ENCODE results near the gene CCDC174.
"Not testable (repeated sequence)": the region's sequence is repeated elsewhere in the genome, so short reads cannot be mapped to it uniquely, and the experiment has no call there.

CCDC174 gene

DNA sequence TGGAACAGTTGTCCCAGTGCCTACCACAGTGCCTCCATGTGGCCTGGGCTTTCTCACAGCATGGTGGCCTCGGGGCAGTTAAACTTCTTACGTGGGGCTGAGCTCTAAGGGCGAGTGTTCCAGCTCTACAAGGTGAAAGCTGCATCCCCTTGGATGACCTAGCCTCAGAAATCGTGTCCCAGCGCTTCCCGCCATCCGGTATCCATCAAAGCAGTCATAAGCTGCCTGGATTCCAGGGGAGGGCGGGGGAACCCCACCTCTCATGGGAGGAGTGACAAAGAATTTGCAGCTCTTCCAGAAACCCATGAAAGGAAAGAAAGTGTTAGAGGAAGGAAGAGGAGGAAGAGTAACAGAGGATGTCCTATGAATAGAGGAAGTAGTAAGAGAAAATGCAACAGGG, 45.8 kb upstream of the CCDC174 start:
- H3K9ac ChIP-seq = no peak overlapping the region
- no peak overlapping the region for H3K27ac ChIP-seq
- H3K4me1 ChIP-seq = no peaks in the 10 kb centered on the region
- no peaks in the 10 kb centered on the region for H3K27me3 ChIP-seq (ENCODE audit: control insufficient read depth, insufficient read depth, low read length)
- H3K4me3 ChIP-seq (ENCODE audit: low read depth, low read length) = no peak overlapping the region
- TF ChIP-seq, protein P1, sequence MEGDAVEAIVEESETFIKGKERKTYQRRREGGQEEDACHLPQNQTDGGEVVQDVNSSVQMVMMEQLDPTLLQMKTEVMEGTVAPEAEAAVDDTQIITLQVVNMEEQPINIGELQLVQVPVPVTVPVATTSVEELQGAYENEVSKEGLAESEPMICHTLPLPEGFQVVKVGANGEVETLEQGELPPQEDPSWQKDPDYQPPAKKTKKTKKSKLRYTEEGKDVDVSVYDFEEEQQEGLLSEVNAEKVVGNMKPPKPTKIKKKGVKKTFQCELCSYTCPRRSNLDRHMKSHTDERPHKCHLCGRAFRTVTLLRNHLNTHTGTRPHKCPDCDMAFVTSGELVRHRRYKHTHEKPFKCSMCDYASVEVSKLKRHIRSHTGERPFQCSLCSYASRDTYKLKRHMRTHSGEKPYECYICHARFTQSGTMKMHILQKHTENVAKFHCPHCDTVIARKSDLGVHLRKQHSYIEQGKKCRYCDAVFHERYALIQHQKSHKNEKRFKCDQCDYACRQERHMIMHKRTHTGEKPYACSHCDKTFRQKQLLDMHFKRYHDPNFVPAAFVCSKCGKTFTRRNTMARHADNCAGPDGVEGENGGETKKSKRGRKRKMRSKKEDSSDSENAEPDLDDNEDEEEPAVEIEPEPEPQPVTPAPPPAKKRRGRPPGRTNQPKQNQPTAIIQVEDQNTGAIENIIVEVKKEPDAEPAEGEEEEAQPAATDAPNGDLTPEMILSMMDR (IDR thresholded peaks at IDR 0.05) = no peak
- no peak overlapping the region for H2AFZ ChIP-seq
- no peaks in the 10 kb centered on the region for H3K9me3 ChIP-seq (ENCODE audit: control insufficient read depth, low read length)
- H3K4me2 ChIP-seq (ENCODE audit: low read length) = no peak overlapping the region
- no peaks in the 10 kb centered on the region for H3K36me3 ChIP-seq (ENCODE audit: control insufficient read depth, insufficient read depth, low read length)
- no peaks in the 10 kb centered on the region for H3K79me2 ChIP-seq

- Histone ChIP-seq H3K4me3 (ENCODE audit: low read depth, low read length) (no peak overlapping the region), H3K9me3 (ENCODE audit: control insufficient read depth, low read length) (no peaks in the 10 kb centered on the region), H3K27me3 (ENCODE audit: control insufficient read depth, insufficient read depth, low read length) (no peaks in the 10 kb centered on the region), H3K9ac (no peak overlapping the region), H3K79me2 (no peaks in the 10 kb centered on the region), H3K4me1 (no peaks in the 10 kb centered on the region), H3K4me2 (ENCODE audit: low read length) (no peak overlapping the region), H3K27ac (no peak overlapping the region), H3K36me3 (ENCODE audit: control insufficient read depth, insufficient read depth, low read length) (no peaks in the 10 kb centered on the region), H2AFZ (no peak overlapping the region)
- TF ChIP-seq, protein P1 (IDR thresholded peaks at IDR 0.05) = no peak
These were observed 44.8 kb upstream of the CCDC174 start for GRCh38 chr3:14606669-14607339.

GRCh38 chr3:14608298-14608697, 43.3 kb upstream of the CCDC174 start:
- TF ChIP-seq, protein P1 (IDR thresholded peaks at IDR 0.05) = no peak
- Histone ChIP-seq H3K27me3 (ENCODE audit: control insufficient read depth, insufficient read depth, low read length) (no peaks in the 10 kb centered on the region), H3K4me1 (no peaks in the 10 kb centered on the region), H3K36me3 (ENCODE audit: control insufficient read depth, insufficient read depth, low read length) (no peaks in the 10 kb centered on the region), H3K27ac (no peak overlapping the region), H3K4me3 (ENCODE audit: low read depth, low read length) (no peak overlapping the region), H3K4me2 (ENCODE audit: low read length) (no peak overlapping the region), H3K9ac (no peak overlapping the region), H3K79me2 (no peaks in the 10 kb centered on the region), H2AFZ (no peak overlapping the region), H3K9me3 (ENCODE audit: control insufficient read depth, low read length) (no peaks in the 10 kb centered on the region)

- not testable (repeated sequence) for H3K4me3 ChIP-seq (ENCODE audit: low read depth, low read length); H3K9ac ChIP-seq; H3K4me2 ChIP-seq (ENCODE audit: low read length); H3K27ac ChIP-seq; H3K9me3 ChIP-seq (ENCODE audit: control insufficient read depth, low read length); H3K79me2 ChIP-seq; H2AFZ ChIP-seq; H3K27me3 ChIP-seq (ENCODE audit: control insufficient read depth, insufficient read depth, low read length); H3K4me1 ChIP-seq; H3K36me3 ChIP-seq (ENCODE audit: control insufficient read depth, insufficient read depth, low read length)
These were observed 42.5 kb upstream of the CCDC174 start for GRCh38 chr3:14609058-14609457.

- Histone ChIP-seq H3K4me3 (ENCODE audit: low read depth, low read length) (no peak overlapping the region), H3K4me1 (no peaks in the 10 kb centered on the region), H3K4me2 (ENCODE audit: low read length) (no peak overlapping the region), H3K79me2 (no peaks in the 10 kb centered on the region), H3K9me3 (ENCODE audit: control insufficient read depth, low read length) (no peaks in the 10 kb centered on the region), H3K27me3 (ENCODE audit: control insufficient read depth, insufficient read depth, low read length) (no peaks in the 10 kb centered on the region), H2AFZ (no peak overlapping the region), H3K36me3 (ENCODE audit: control insufficient read depth, insufficient read depth, low read length) (no peaks in the 10 kb centered on the region), H3K9ac (no peak overlapping the region), H3K27ac (no peak overlapping the region)
- TF ChIP-seq, protein P1 (IDR thresholded peaks at IDR 0.05) = no peak
These were observed 42.1 kb upstream of the CCDC174 start for GRCh38 chr3:14609506-14609905.
